ENCODE measurements around the gene MYO18B.
A peak's percentile ranks its signal among the peaks of the same experiment; 100 is the strongest.
"Not testable (repeated sequence)": the region's sequence is repeated elsewhere in the genome, so short reads cannot be mapped to it uniquely, and the experiment has no call there.

MYO18B gene

DNA sequence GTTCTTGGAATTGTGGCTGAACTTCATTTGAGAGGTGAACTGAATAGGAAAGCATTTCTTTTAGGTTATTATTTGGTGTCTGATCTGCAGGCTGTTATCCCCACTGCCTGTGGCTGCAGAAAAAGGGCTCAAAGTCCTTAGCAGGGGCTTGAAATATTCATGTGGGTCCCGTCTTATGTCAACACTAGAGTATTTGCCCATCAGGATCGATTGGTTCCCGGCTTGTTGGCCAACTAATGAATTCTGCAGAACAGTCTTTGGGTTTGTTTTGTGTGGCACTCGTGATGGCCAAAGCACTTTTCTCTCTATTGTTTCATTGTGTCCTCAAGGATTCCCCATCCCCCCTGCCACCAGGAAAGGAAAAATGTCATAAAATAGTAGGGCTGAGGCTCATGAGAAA, 211.9 kb downstream of the MYO18B start:
- no peak overlapping the region for H3K4me3 ChIP-seq (ENCODE audit: low read length)
- no peak for DNase-seq (ENCODE audit: low read depth, low spot score)

DNA sequence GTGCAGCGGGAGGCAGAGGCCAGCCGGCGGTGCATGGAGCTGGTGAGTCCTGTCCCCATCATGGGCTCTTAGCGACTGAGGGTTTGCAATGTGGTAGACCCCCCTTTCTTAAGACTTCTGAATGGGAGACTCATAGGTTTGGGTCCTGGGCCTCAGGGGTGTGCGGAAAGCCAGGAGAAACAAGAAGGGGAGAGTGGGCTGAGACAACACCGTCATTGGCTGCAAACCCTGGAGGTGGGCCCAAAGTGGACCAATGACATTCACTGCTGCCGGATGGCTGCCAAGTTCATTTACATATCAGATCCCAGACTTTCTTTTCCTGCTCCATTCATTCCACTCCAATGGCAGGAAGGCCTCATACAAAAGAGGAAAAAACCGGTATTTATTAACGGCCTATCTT, 213.3 kb downstream of the MYO18B start:
- no peak overlapping the region for H3K4me3 ChIP-seq (ENCODE audit: low read length)
- no peak for DNase-seq (ENCODE audit: low read depth, low spot score)

DNA sequence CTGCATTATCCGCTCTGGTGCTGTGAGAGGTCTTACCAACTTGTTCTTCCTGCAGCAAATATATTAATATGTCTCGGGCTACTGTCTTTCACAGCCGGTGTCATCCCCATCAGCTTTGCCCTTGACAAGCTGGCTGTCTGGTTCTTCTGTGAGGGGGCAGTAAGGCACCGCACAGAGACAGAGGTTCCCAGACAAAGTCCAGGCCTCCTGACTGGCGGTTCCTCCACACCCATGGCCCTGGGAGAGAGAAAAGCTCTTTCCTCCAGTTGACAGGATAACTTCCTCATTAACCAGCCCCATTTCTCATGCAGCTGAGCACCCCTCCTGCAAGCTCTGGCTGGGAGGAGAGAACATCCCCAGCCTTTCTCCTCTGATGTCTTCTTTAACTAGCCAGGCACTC, 214.8 kb downstream of the MYO18B start:
- no peak overlapping the region for H3K4me3 ChIP-seq (ENCODE audit: low read length)
- no peak for DNase-seq (ENCODE audit: low read depth, low spot score)

DNA sequence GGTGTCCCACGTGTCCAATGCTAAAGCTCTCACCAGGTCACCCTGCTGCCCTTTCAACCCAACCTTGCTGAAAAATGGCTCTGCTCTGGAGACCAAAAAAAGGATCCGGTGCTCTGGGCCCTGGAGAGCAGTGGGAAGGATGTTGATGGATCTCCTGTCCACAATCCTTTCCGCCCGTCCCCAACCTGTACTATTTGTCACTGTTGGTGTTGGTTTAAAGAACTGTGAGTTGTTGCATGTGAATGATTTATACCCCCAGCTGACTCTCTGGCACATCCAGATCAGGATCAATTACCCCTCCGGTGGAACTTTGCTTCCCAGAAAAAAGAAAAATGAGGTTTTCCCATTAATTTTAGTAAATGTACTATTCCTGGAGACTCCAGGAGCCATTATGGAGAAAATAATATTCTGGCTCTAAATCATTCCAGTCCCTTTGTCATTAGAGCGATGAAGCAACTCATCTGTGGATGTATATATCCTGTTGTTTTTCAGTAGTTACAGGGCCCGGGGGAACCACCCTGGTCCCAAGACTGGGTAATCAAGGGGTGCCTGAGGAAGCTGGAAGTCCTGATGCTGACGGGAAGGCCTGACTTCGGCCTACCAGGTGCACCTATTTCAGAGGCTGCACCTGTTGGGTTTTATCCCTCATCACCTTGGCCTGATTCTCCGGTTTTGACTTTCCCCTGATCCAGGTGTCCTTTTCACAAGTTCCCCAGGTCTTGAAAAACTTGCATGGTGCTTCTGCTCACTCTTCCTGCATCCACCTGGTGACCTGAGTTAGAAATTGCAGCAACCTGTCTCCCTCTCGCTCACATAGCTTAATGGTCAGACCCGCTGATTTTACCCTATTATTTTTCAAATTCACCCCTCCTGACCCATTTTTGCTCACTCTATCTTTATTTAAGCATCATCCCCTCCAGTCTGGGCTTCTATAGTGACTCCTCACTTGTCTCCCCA, 218.1 kb downstream of the MYO18B start:
- DNase-seq (ENCODE audit: low read depth, low spot score) = no peak
- no peak overlapping the region for H3K4me3 ChIP-seq (ENCODE audit: low read length)

DNA sequence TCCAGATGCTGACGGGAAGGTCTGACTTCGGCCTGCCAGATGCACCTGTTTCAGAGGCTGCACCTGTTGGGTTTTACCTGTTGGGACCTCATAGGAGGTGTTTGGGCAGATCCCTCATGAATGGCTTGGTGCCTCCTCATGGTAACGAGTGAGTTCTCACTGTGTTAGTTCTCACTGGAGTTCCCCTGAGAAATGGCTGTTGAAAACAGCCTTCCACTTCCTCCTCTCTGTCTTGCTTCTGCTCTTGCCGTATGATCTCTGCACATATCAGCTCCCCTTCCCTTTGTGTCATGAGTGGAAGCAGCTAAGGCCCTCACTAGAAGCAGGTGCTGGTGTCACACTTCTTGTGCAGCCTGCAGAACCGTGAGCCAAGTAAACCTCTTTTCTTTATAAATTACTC, 219.7 kb downstream of the MYO18B start:
- no peak for DNase-seq (ENCODE audit: low read depth, low spot score)
- H3K4me3 ChIP-seq (ENCODE audit: low read length) = no peak overlapping the region

DNA sequence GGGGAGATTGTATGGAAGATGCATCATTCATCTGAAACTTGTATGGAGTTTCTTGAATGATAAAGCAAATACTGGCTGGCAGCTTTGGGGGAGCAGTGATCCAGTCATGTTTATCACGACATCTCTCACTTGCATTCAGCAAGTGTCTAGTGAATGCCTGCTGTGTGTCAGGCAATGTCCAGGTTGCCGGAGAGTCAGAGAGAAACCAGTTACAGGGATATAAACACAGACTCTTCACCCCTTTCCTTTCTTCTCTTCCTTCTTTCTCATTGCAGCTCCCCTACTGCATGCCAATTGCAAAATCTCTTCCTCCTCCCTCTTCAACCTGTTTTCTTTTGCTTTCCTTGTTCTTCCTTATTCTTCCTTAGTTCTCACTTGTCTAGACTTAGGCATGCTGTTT, 220.7 kb downstream of the MYO18B start:
- no peak overlapping the region for H3K4me3 ChIP-seq (ENCODE audit: low read length)
- no peak for DNase-seq (ENCODE audit: low read depth, low spot score)

DNA sequence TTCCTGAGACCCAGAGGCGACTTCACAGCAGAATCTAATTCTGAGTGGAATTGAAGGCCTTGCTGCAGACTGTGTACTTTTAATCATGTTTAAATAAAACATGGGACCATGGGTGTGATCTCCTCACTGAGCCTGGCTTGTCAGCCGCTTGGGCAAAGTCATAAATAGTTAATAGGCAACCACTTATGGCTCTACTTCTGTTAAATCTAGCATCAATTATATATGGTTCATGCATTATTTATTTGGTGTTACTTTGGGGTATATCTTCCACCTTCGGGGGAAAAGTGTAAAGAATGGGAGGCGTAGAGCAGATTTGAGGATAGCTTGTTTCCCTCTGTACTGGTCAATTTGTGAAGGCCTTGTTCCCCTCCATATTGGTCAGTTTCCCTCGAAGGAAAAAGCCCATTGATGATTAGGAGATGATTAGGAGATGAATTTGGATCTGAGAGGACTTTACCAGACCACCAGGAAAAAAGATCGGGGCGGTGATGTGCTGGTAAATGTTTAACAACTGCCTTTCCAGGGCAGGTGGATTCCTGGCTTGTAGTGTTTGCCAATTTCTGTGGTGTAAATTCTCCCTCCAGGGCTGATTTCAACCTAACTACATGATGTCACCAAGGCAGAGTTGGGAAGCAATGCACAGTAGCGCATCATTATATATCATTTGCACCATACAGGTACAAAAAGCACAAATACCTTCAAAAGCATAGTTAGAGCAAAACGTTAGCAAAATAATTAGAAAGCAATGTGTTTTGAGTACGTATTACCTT, 223.2 kb downstream of the MYO18B start:
- H3K4me3 ChIP-seq (ENCODE audit: low read length) = no peak overlapping the region
- no peak for DNase-seq (ENCODE audit: low read depth, low spot score)

DNA sequence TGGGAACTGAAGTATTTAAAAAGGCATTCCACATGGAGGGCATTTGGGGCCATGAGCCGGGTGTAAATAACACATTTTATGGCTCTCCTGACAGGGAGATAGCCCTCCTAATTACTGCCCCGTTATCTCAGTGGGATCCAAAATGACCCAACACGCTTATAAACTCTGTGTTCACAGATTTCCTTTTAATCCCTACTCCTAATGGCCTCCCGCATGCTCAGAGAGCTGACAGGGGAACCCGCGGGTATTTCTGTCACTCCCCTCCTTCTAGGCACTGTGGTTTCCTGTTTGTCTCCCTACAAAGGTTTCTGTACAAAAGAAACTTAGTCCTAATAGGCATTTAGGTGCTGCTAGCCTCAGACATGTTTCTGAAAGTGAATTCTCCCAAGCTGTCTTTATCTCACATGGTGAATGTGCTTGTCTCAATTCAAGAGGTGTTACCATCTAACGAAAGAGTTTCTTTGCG, 224.5 kb downstream of the MYO18B start:
- no peak overlapping the region for H3K4me3 ChIP-seq (ENCODE audit: low read length)
- DNase-seq (ENCODE audit: low read depth, low spot score) = peak; percentile 68

DNA sequence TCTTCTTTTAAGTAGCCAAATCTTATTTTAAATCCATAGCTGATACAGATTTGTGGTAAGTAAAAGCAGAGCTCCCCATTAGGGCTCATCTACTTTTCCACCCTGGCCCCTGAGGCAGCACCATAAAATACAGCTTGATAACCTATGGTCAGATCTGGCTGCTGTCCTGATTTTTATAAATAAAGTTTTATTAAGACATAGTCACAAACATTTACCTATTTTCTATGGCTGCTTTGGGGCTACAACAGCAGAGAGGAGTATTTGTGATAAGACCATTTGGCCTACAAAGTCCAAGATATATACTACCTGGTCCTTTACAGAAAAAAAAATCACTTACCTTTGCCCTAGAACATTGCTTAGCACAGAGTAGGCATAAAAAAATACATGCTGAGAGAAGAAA, 227.3 kb downstream of the MYO18B start:
- DNase-seq (ENCODE audit: low read depth, low spot score) = no peak
- H3K4me3 ChIP-seq (ENCODE audit: low read length) = no peak overlapping the region

DNA sequence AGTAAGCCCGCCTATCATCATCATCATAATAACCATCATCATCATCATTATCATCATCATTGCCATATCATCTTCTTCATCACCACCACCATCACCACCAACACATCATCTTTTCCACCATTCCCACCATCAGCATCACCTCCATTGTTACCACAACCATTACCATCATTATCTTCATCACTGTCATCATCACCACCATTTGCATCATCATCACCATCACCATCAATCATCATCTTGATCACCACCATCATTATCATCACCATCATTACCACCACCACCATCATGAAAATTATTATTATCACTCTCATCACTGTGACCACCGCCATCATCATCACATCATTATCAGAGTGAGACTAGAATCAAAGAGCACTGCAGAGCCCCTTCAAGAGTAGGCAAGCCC, 227.9 kb downstream of the MYO18B start:
- no peak overlapping the region for H3K4me3 ChIP-seq (ENCODE audit: low read length)
- no peak for DNase-seq (ENCODE audit: low read depth, low spot score)

DNA sequence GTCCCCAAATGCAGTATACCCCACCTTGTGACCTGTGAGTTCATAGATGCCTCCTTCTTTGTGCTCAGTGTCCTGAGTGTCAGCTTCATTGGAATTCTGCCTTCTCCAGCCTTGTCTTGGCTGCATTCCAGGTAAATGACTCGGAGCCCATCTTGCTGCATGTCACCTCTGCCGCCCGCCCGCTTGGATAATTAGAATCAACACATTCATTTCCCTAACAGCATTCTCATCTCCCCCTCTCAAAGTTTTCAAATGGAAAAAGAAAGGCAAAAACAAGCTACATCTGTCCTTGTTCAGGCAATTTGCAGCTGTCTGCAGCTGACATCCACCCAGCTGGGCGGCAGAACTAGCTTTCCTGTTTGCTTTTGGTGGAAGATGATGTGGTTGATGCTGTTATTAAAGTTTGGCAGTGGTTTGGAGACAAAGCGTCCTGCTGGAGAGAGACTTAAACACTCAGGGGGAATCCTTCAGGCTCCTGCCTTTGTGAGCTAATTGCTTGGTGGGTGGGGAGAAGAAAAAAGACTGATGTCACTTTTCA, 228.5 kb downstream of the MYO18B start:
- no peak overlapping the region for H3K4me3 ChIP-seq (ENCODE audit: low read length)
- peak; percentile 17 for DNase-seq (ENCODE audit: low read depth, low spot score)

DNA sequence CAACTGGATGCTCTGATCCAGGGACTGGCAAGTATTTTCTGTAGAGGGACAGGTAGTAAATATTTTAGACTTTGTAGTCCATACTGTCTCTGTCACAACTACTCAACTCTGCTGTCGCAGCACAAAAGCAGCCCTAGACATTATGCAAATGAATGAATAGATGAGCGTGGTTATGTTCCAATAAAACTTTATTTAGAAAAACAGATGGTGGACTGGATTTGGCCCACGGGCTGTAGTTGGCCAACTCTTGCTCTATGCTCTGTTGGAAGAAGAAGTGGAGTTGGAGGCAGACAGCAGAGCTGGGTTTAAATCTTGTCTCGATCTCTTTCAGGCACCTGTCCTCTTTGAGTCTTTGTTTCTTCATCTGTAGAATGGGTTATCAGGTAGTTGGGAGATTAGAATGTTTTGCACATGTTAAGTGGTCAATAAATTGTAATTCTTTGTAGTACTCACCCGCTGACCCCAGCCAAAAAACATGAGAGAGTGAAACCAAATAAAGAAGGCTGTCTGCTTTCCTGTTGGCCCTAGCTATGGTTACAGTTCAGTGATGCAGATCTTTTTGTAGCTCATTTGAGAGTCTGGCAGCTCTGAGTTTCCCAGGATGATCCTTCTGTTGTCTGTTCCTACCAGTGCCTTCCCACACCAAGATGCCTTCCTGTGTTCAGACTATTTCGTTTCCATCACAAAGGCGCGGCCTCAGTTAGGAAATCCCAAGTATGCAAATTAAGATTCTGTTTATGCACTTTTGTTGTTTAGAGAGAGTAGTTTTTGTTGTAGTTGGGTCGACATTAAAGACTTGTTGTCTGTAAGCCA, 229.2 kb downstream of the MYO18B start:
- DNase-seq (ENCODE audit: low read depth, low spot score) = no peak
- no peak overlapping the region for H3K4me3 ChIP-seq (ENCODE audit: low read length)

DNA sequence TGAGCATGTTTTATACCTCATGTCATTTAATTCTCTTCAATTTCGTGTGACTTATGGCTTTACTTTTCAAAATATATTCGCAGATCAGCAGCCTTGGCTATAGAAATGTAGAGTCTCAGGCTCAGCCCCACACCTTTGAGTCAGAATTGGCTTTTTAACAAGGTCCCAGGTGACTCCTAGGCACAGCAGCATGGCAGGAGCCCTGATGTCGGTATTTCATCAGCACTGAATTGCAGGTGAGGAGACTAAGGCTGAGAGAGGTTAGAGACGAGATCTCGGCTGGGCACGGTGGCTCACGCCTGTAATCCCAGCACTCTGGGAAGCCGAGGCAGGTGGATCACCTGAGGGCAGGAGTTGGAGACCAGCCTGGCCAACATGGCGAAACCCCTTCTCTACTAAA, 230.4 kb downstream of the MYO18B start:
- DNase-seq (ENCODE audit: low read depth, low spot score) = no peak
- no peak overlapping the region for H3K4me3 ChIP-seq (ENCODE audit: low read length)

DNA sequence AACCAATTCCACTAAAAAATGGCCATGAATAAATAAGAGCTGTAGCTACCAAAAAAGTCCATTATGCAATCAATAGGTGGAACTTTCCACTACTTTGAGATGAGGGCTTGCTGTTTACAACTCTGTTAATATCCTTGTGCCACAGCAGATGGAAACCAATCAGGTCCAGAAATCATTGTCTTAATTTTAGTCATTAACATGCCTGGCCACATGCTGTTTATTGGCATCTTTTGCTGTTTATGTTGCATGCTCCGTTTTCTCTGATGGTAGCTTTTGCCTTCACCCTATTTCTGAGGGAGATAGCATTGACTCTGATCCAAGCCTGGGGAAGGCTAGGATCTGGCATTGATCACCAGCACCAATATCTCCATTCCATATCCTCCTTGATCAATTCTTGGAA, 234.4 kb downstream of the MYO18B start:
- no peak overlapping the region for H3K4me3 ChIP-seq (ENCODE audit: low read length)
- DNase-seq (ENCODE audit: low read depth, low spot score) = no peak

DNA sequence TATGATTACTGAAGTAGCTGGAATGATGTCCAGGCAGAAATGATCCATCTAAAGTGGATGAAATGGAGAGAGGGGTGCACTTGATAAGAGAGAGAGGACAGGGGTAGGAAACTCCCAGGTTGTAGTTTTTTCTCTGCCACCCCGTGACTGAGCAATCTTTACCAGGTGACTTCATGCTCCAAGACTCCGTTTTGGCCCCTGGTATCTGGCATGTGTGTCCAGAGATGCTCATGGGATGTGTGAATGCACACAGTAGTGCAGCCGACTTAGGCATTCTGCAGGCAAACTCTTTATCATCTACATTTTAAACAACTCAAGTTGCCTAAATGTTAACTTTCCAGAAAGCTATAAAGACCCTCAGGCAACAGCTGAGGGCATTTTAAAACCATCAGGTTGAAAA, 238.0 kb downstream of the MYO18B start:
- no peak overlapping the region for H3K4me3 ChIP-seq (ENCODE audit: low read length)
- no peak for DNase-seq (ENCODE audit: low read depth, low spot score)

DNA sequence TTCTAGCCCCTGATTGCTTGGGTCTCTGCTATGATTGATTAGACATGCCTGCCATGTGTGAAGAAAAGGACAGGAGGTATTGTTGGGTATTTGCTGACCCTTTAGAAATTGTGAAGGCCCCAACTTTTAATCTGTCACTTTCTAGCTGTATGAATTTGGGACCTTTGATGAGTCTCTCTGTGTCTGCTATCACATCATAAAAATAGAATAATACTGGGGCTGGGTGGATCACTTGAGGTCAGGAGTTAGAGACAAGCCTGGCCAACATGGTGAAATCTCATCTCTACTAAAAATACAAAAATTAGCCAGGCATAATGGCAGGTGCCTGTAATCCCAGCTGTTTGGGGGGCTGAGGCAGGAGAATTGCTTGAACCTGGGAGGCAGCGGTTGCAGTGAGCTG, 242.9 kb downstream of the MYO18B start:
- not testable (repeated sequence) for DNase-seq (ENCODE audit: low read depth, low spot score); H3K4me3 ChIP-seq (ENCODE audit: low read length)

DNA sequence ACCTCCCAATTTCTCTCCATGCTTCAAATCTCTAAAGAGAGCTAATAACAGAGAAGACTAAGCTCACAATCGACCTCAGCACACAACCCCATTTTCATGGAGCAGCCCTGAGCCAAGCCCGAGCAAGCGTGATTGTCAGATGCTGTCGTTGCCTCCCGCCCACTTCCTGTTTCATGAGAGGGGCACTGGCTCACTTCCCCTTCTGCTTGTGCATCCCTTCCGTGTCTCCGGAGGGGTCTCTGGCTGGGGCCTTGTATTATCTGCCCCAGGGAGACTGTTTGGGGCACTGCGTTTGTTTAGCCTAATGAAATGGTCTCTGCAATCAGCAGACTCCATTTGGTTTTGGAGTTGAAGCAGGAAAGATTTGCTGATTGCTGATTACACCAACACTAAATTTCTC, 246.0 kb downstream of the MYO18B start:
- peak; percentile 62 for DNase-seq (ENCODE audit: low read depth, low spot score)
- H3K4me3 ChIP-seq (ENCODE audit: low read length) = no peak overlapping the region

DNA sequence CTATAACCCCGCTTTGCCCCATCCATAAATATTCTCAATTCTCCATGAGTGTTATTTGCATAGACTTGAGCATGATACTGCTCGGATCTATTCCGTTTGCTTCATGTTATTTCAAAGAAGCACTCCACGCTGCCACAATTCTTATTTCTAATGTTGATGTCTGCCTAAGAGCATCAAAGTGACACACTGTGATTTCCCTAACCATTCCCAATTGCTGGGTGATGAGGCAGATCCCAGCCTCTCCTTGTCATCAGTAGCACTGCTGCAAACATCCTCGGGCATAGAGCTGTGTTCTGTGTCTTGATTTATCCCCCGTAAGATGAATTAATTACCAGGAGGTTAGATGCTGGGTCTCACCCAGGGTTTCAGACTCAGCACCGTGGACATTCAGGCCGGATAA, 249.0 kb downstream of the MYO18B start:
- DNase-seq (ENCODE audit: low read depth, low spot score) = no peak
- H3K4me3 ChIP-seq (ENCODE audit: low read length) = no peak overlapping the region

DNA sequence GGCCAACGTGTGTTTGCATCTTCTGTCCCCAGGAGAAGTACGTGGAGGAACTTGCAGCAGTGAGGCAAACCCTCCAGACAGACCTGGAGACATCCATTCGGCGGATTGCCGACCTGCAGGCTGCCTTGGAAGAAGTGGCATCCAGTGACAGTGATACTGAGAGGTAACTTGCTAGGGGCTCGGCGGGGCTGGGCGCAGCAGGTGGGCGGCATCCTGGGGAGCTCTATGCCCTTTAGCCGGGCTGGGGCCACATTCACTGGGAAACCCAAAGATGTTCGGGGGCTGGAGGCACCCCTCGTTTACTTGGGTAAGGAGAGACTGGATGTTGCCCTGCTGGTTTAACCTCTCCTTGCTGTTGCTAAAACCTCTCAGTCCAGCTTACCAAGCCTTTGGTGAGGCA, 250.3 kb downstream of the MYO18B start:
- no peak for DNase-seq (ENCODE audit: low read depth, low spot score)
- H3K4me3 ChIP-seq (ENCODE audit: low read length) = no peak overlapping the region
